ENCODE results near the gene DUT.
"Not testable (repeated sequence)": the region's sequence is repeated elsewhere in the genome, so short reads cannot be mapped to it uniquely, and the experiment has no call there.

Gene DUT

GRCh38 chr15:48323294-48323693 is 7.9 kb upstream of the DUT start:
- Histone ChIP-seq H3K27ac (ENCODE audit: low read length) (no peak overlapping the region), H3F3A (ENCODE audit: insufficient read depth, low read length) (no peaks in the 10 kb centered on the region), H3K4me2 (ENCODE audit: low read depth, low read length) (no peak overlapping the region), H3K4me1 (ENCODE audit: low read length) (no peaks in the 10 kb centered on the region), H3K9me3 (replicated peaks; ENCODE audit: insufficient read depth, low read length) (no peaks in the 10 kb centered on the region), H2AFZ (ENCODE audit: low read length) (no peak overlapping the region), H3K79me2 (ENCODE audit: low read length) (no peaks in the 10 kb centered on the region), H3K9me2 (replicated peaks; ENCODE audit: insufficient read depth, low read length) (no peaks in the 10 kb centered on the region), H3K4me3 (ENCODE audit: low read length) (no peak overlapping the region), H3K27me3 (replicated peaks; ENCODE audit: insufficient read depth, low read length) (no peaks in the 10 kb centered on the region), H4K20me1 (ENCODE audit: insufficient read depth, low read length) (no peaks in the 10 kb centered on the region), H3K36me3 (replicated peaks; ENCODE audit: insufficient read depth, low read length) (no peaks in the 10 kb centered on the region), H3K9ac (ENCODE audit: low read length) (no peak overlapping the region)
- no peak for TF ChIP-seq EZH2phosphoT487 (IDR thresholded peaks at IDR 0.05; ENCODE audit: low read length)
- TF ChIP-seq, protein P1, sequence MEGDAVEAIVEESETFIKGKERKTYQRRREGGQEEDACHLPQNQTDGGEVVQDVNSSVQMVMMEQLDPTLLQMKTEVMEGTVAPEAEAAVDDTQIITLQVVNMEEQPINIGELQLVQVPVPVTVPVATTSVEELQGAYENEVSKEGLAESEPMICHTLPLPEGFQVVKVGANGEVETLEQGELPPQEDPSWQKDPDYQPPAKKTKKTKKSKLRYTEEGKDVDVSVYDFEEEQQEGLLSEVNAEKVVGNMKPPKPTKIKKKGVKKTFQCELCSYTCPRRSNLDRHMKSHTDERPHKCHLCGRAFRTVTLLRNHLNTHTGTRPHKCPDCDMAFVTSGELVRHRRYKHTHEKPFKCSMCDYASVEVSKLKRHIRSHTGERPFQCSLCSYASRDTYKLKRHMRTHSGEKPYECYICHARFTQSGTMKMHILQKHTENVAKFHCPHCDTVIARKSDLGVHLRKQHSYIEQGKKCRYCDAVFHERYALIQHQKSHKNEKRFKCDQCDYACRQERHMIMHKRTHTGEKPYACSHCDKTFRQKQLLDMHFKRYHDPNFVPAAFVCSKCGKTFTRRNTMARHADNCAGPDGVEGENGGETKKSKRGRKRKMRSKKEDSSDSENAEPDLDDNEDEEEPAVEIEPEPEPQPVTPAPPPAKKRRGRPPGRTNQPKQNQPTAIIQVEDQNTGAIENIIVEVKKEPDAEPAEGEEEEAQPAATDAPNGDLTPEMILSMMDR (IDR thresholded peaks at IDR 0.05; ENCODE audit: low read length) = no peak
- TF ChIP-seq EZH2 (optimal IDR thresholded peaks at IDR 0.05; ENCODE audit: low read depth, low read length) = no peak
- DNase-seq = no peak

- Histone ChIP-seq H3K9me3 (replicated peaks; ENCODE audit: insufficient read depth, low read length) (no peaks in the 10 kb centered on the region), H3K27ac (ENCODE audit: low read length) (no peak overlapping the region), H3K27me3 (replicated peaks; ENCODE audit: insufficient read depth, low read length) (no peaks in the 10 kb centered on the region), H2AFZ (ENCODE audit: low read length) (no peak overlapping the region), H4K20me1 (ENCODE audit: insufficient read depth, low read length) (no peaks in the 10 kb centered on the region), H3F3A (ENCODE audit: insufficient read depth, low read length) (no peaks in the 10 kb centered on the region), H3K9me2 (replicated peaks; ENCODE audit: insufficient read depth, low read length) (no peaks in the 10 kb centered on the region), H3K79me2 (ENCODE audit: low read length) (0 out of 2 replicates have a peak, but pooled peaks cover under 1% of the 10 kb centered on the region), H3K9ac (ENCODE audit: low read length) (no peak overlapping the region), H3K36me3 (replicated peaks; ENCODE audit: insufficient read depth, low read length) (no peaks in the 10 kb centered on the region), H3K4me2 (ENCODE audit: low read depth, low read length) (no peak overlapping the region), H3K4me3 (ENCODE audit: low read length) (no peak overlapping the region), H3K4me1 (ENCODE audit: low read length) (peaks cover under 1% of the 10 kb centered on the region; the same call in 1 of the 2 replicates)
- DNase-seq = no peak
- TF ChIP-seq, protein P1 (IDR thresholded peaks at IDR 0.05; ENCODE audit: low read length) = no peak
- TF ChIP-seq EZH2 (optimal IDR thresholded peaks at IDR 0.05; ENCODE audit: low read depth, low read length) = no peak
- no peak for TF ChIP-seq EZH2phosphoT487 (IDR thresholded peaks at IDR 0.05; ENCODE audit: low read length)
Measured at GRCh38 chr15:48324949-48325348, 6.3 kb upstream of the DUT start.

DNA sequence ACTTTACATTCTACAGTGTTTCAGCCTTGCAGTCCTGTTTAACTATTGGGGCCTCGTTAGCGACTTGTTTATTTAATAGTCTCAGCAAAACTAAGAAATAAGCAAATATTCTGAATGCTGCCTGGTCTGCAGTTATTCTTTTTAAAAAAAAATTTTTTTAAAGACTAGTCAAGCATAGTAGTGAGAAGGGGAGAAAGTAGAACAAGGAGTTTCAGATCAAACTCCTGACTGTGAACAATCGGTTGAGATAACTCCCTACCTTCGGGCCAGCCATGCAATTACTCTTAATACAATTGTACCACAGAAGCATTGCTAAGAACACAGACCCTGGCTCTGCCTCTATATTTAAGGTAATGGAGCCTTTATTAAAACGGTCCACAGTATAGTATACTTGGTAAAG is 5.8 kb upstream of the DUT start:
- Histone ChIP-seq H3K27me3 (replicated peaks; ENCODE audit: insufficient read depth, low read length) (no peaks in the 10 kb centered on the region), H3F3A (ENCODE audit: insufficient read depth, low read length) (0 out of 2 replicates have a peak, but pooled peaks cover 2% of the 10 kb centered on the region), H3K9me2 (replicated peaks; ENCODE audit: insufficient read depth, low read length) (no peaks in the 10 kb centered on the region), H3K4me1 (ENCODE audit: low read length) (peaks cover 5% of the 10 kb centered on the region; the same call in 1 of the 2 replicates), H3K36me3 (replicated peaks; ENCODE audit: insufficient read depth, low read length) (no peaks in the 10 kb centered on the region), H3K27ac (ENCODE audit: low read length) (no peak overlapping the region), H3K9ac (ENCODE audit: low read length) (no peak overlapping the region), H3K9me3 (replicated peaks; ENCODE audit: insufficient read depth, low read length) (no peaks in the 10 kb centered on the region), H3K4me3 (ENCODE audit: low read length) (no peak overlapping the region), H2AFZ (ENCODE audit: low read length) (no peak overlapping the region), H3K79me2 (ENCODE audit: low read length) (peaks cover 5% of the 10 kb centered on the region; the same call in 1 of the 2 replicates), H4K20me1 (ENCODE audit: insufficient read depth, low read length) (no peaks in the 10 kb centered on the region), H3K4me2 (ENCODE audit: low read depth, low read length) (no peak overlapping the region)
- TF ChIP-seq EZH2 (optimal IDR thresholded peaks at IDR 0.05; ENCODE audit: low read depth, low read length) (no peak), EZH2phosphoT487 (IDR thresholded peaks at IDR 0.05; ENCODE audit: low read length) (no peak)
- TF ChIP-seq, protein P1 (IDR thresholded peaks at IDR 0.05; ENCODE audit: low read length) = no peak
- DNase-seq = no peak

DNA sequence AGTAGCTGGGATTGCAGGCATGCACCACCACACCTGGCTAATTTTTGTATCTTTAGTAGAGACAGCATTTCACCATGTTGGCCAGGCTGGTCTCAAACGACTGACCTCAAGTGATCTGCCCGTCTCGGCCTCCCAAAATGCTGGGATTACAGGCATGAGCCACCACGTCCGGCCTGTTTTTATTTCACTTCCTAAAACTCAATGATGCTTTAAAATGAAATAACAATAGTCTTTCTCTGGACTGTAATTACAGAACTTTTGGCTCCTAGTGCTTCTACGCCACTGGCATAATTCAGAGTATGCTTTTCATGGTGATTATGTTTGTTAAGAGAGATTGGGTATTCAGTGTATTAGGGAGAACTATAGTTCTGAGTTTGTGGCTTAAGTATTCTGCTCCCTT is 5.0 kb upstream of the DUT start:
- not testable (repeated sequence) for H3F3A ChIP-seq (ENCODE audit: insufficient read depth, low read length); H2AFZ ChIP-seq (ENCODE audit: low read length); H3K9me3 ChIP-seq (replicated peaks; ENCODE audit: insufficient read depth, low read length); H3K4me1 ChIP-seq (ENCODE audit: low read length); H3K4me3 ChIP-seq (ENCODE audit: low read length); H4K20me1 ChIP-seq (ENCODE audit: insufficient read depth, low read length); H3K9ac ChIP-seq (ENCODE audit: low read length); H3K27ac ChIP-seq (ENCODE audit: low read length); H3K4me2 ChIP-seq (ENCODE audit: low read depth, low read length); DNase-seq; H3K27me3 ChIP-seq (replicated peaks; ENCODE audit: insufficient read depth, low read length); H3K36me3 ChIP-seq (replicated peaks; ENCODE audit: insufficient read depth, low read length); H3K9me2 ChIP-seq (replicated peaks; ENCODE audit: insufficient read depth, low read length)
- H3K79me2 ChIP-seq (ENCODE audit: low read length) = peaks cover 11% of the 10 kb centered on the region; the same call in 1 of the 2 replicates
